WTC11 (cell line): ENCODE results near the gene CACNG1. TPM values are rescaled to one million over a fixed set of nuclear protein-coding genes. Genes with fewer than 3 reads are reported as not detected.

Experiments used
- ATAC-seq: fragments of 200-7000 bp; cut with Tn5 transposase; 2 replicates; pipeline ENCODE4 v1.10.0; 2021; ENCODE audit warnings: mild to moderate bottlenecking, moderate library complexity
- CTCF ChIA-PET: fragments of 300-600 bp; sonication (Branson Sonifier 250); formaldehyde crosslinking; loops from one replicate; lab custom pipeline; 2021; ENCODE audit warnings: antibody characterized with exemption; lab: Charles Lee
- POLR2A ChIA-PET: fragments of 350-600 bp; sonication (Branson Sonifier 250); formaldehyde crosslinking; loops from one replicate; lab custom pipeline; 2021; ENCODE audit warnings: antibody characterized with exemption; lab: Charles Lee
- DNase-seq: peaks from one replicate; pipeline ENCODE4 v3.0.0; 2021; ENCODE audit warnings: low spot score
- H3K27ac Mint-ChIP-seq: 2 replicates; pipeline ENCODE4 v1.8.0; 2021; ENCODE audit warnings: mixed read lengths
- H3K27me3 Mint-ChIP-seq: 2 replicates; pipeline ENCODE4 v1.8.0; 2021; ENCODE audit warnings: low read depth, mild to moderate bottlenecking, moderate library complexity, mixed read lengths
- H3K36me3 Mint-ChIP-seq: 2 replicates; pipeline ENCODE4 v1.8.0; 2021; ENCODE audit warnings: mixed read lengths
- H3K4me1 Mint-ChIP-seq: 2 replicates; pipeline ENCODE4 v1.8.0; 2022; ENCODE audit warnings: mixed read lengths
- H3K4me3 Mint-ChIP-seq: 2 replicates; pipeline ENCODE4 v1.8.0; 2021; ENCODE audit warnings: mild to moderate bottlenecking, moderate library complexity, mixed read lengths
- H3K9me3 Mint-ChIP-seq: 2 replicates; pipeline ENCODE4 v1.8.0; 2021; ENCODE audit warnings: mixed read lengths
- ARID4B ChIP-seq: sonication (generic); formaldehyde crosslinking; IDR thresholded peaks from 2 replicates; pipeline ENCODE4 v1.8.0; 2023; ENCODE audit warnings: missing genetic modification reagents, mild to moderate bottlenecking, borderline replicate concordance
- ATF1 ChIP-seq: sonication (generic); formaldehyde crosslinking; IDR thresholded peaks from 2 replicates; pipeline ENCODE4 v1.8.1; 2023; ENCODE audit warnings: mild to moderate bottlenecking, moderate library complexity, missing genetic modification reagents
- CBFB ChIP-seq: sonication (generic); formaldehyde crosslinking; IDR thresholded peaks from 2 replicates; pipeline ENCODE4 v1.8.1; 2022; ENCODE audit warnings: mild to moderate bottlenecking, low read depth, missing genetic modification reagents
- E2F5 ChIP-seq: sonication (generic); formaldehyde crosslinking; IDR thresholded peaks from 2 replicates; pipeline ENCODE4 v1.8.1; 2022; ENCODE audit warnings: mild to moderate bottlenecking, moderate library complexity, missing genetic modification reagents
- EMX1 ChIP-seq: fragments of 250-450 bp; sonication (Bioruptor Pico); IDR thresholded peaks from 2 replicates; pipeline ENCODE4 v1.8.0; 2021; ENCODE audit warnings: mild to moderate bottlenecking
- FOXJ3 ChIP-seq: sonication (generic); formaldehyde crosslinking; IDR thresholded peaks from 2 replicates; pipeline ENCODE4 v1.9.0; 2021; ENCODE audit warnings: missing genetic modification reagents, mild to moderate bottlenecking, borderline replicate concordance
- GRHL2 ChIP-seq: fragments of 250-450 bp; sonication (Bioruptor Pico); IDR thresholded peaks from 2 replicates; pipeline ENCODE4 v1.8.0; 2022; ENCODE audit warnings: mild to moderate bottlenecking, moderate library complexity; ENCODE audit not compliant: insufficient replicate concordance, severe bottlenecking
- IRF1 ChIP-seq: sonication (generic); formaldehyde crosslinking; IDR thresholded peaks from 2 replicates; pipeline ENCODE4 v1.8.0; 2023; ENCODE audit warnings: missing genetic modification reagents
- PRDM15 ChIP-seq: sonication (generic); formaldehyde crosslinking; IDR thresholded peaks from 2 replicates; pipeline ENCODE4 v1.8.0; 2022; ENCODE audit warnings: missing genetic modification reagents
- SMAD3 ChIP-seq: sonication (generic); formaldehyde crosslinking; IDR thresholded peaks from 2 replicates; pipeline ENCODE4 v1.8.0; 2022; ENCODE audit warnings: missing genetic modification reagents, mild to moderate bottlenecking, borderline replicate concordance
- STAT6 ChIP-seq: sonication (generic); formaldehyde crosslinking; conservative IDR thresholded peaks from 2 replicates; pipeline ENCODE4 v1.8.1; 2023; ENCODE audit warnings: mild to moderate bottlenecking, low read depth, missing genetic modification reagents, moderate library complexity
- TCF7 ChIP-seq: sonication (generic); formaldehyde crosslinking; IDR thresholded peaks from 2 replicates; pipeline ENCODE4 v1.8.0; 2022; ENCODE audit warnings: mild to moderate bottlenecking, low read depth, missing genetic modification reagents, moderate library complexity
- TEAD1 ChIP-seq: sonication (generic); formaldehyde crosslinking; IDR thresholded peaks from 2 replicates; pipeline ENCODE4 v1.8.0; 2022; ENCODE audit warnings: mild to moderate bottlenecking, missing genetic modification reagents
- ZBTB43 ChIP-seq: sonication (generic); formaldehyde crosslinking; IDR thresholded peaks from 2 replicates; pipeline ENCODE4 v1.8.1; 2023; ENCODE audit warnings: mild to moderate bottlenecking, missing genetic modification reagents
- ZSCAN18 ChIP-seq: fragments of 250-450 bp; sonication (Bioruptor Pico); IDR thresholded peaks from 2 replicates; pipeline ENCODE4 v2.1.2; 2022; ENCODE audit warnings: mild to moderate bottlenecking, moderate library complexity
- total RNA-seq: library from RNA; stranded (reverse); gene quantifications from 3 replicates; pipeline ENCODE4 v1.2.3, GENCODE V29; 2021

Gene CACNG1
- total RNA-seq, 1 experiment from 2014 or later = not detected

GRCh38 chr17:67080804-67081203 lies 36.5 kb downstream of the CACNG1 start (continued):
- no peak for TF ChIP-seq ZBTB43 (CRISPR knock-in tag)
- no peak for TF ChIP-seq ARID4B
- no peak for TF ChIP-seq STAT6 (CRISPR knock-in tag)
- no peak for TF ChIP-seq IRF1 (CRISPR knock-in tag)
- no peak for TF ChIP-seq CBFB

GRCh38 chr17:67082107-67082506 lies 37.8 kb downstream of the CACNG1 start:
- no peak overlapping the region for H3K4me3 Mint-ChIP-seq
- ATAC-seq (no peak), DNase-seq (no peak)
- ChIA-PET CTCF (interaction anchor here (1.8 kb wide), 1 partner anchor 66 kb away, joined by 7 read pairs; no protein-coding TSS in a partner anchor), POLR2A (no interaction called here)
- H3K36me3 Mint-ChIP-seq = peaks cover 16% of the 10 kb centered on the region
- TF ChIP-seq SMAD3 (CRISPR knock-in tag) = no peak
- H3K9me3 Mint-ChIP-seq = no peaks in the 10 kb centered on the region
- H3K27me3 Mint-ChIP-seq = no peaks in the 10 kb centered on the region
- H3K27ac Mint-ChIP-seq = no peak overlapping the region
- H3K4me1 Mint-ChIP-seq = no peaks in the 10 kb centered on the region

- no peak for DNase-seq
- H3K27me3 Mint-ChIP-seq = no peaks in the 10 kb centered on the region
- CTCF ChIA-PET = no interaction called here
- H3K4me3 Mint-ChIP-seq = no peak overlapping the region
- POLR2A ChIA-PET = no interaction called here
- peaks cover 8% of the 10 kb centered on the region for H3K9me3 Mint-ChIP-seq
- peaks cover 24% of the 10 kb centered on the region for H3K36me3 Mint-ChIP-seq
- no peak for ATAC-seq
- no peaks in the 10 kb centered on the region for H3K4me1 Mint-ChIP-seq
- no peak overlapping the region for H3K27ac Mint-ChIP-seq
- TF ChIP-seq PRDM15 (CRISPR knock-in tag) (no peak), E2F5 (CRISPR knock-in tag) (no peak), FOXJ3 (CRISPR knock-in tag) (no peak), ATF1 (CRISPR knock-in tag) (no peak), TCF7 (CRISPR knock-in tag) (no peak), TEAD1 (CRISPR knock-in tag) (no peak), ZSCAN18 (CRISPR knock-in tag) (no peak), EMX1 (CRISPR knock-in tag) (no peak), SMAD3 (CRISPR knock-in tag) (no peak), GRHL2 (no peak)
These were observed 41.1 kb downstream of the CACNG1 start for GRCh38 chr17:67085406-67085805.
